WTC11 (cell line): ENCODE data around the gene PDK2. TPM values are rescaled to one million over a fixed set of nuclear protein-coding genes. Genes with fewer than 3 reads are reported as not detected.

ENCODE experiments used
- ATAC-seq: fragments of 200-7000 bp; cut with Tn5 transposase; 2 replicates; pipeline ENCODE4 v1.10.0; 2021; ENCODE audit warnings: mild to moderate bottlenecking, moderate library complexity
- CTCF ChIA-PET: fragments of 300-600 bp; sonication (Branson Sonifier 250); formaldehyde crosslinking; loops from one replicate; lab custom pipeline; 2021; ENCODE audit warnings: antibody characterized with exemption; lab: Charles Lee
- POLR2A ChIA-PET: fragments of 350-600 bp; sonication (Branson Sonifier 250); formaldehyde crosslinking; loops from one replicate; lab custom pipeline; 2021; ENCODE audit warnings: antibody characterized with exemption; lab: Charles Lee
- DNase-seq: peaks from one replicate; pipeline ENCODE4 v3.0.0; 2021; ENCODE audit warnings: low spot score
- H3K27ac Mint-ChIP-seq: 2 replicates; pipeline ENCODE4 v1.8.0; 2021; ENCODE audit warnings: mixed read lengths
- H3K27me3 Mint-ChIP-seq: 2 replicates; pipeline ENCODE4 v1.8.0; 2021; ENCODE audit warnings: low read depth, mild to moderate bottlenecking, moderate library complexity, mixed read lengths
- H3K36me3 Mint-ChIP-seq: 2 replicates; pipeline ENCODE4 v1.8.0; 2021; ENCODE audit warnings: mixed read lengths
- H3K4me1 Mint-ChIP-seq: 2 replicates; pipeline ENCODE4 v1.8.0; 2022; ENCODE audit warnings: mixed read lengths
- H3K4me3 Mint-ChIP-seq: 2 replicates; pipeline ENCODE4 v1.8.0; 2021; ENCODE audit warnings: mild to moderate bottlenecking, moderate library complexity, mixed read lengths
- H3K9me3 Mint-ChIP-seq: 2 replicates; pipeline ENCODE4 v1.8.0; 2021; ENCODE audit warnings: mixed read lengths
- ATF1 ChIP-seq: sonication (generic); formaldehyde crosslinking; IDR thresholded peaks from 2 replicates; pipeline ENCODE4 v1.8.1; 2023; ENCODE audit warnings: mild to moderate bottlenecking, moderate library complexity, missing genetic modification reagents
- ATF6 ChIP-seq: sonication (generic); formaldehyde crosslinking; IDR thresholded peaks from 2 replicates; pipeline ENCODE4 v1.8.1; 2023; ENCODE audit warnings: mild to moderate bottlenecking, missing genetic modification reagents
- CBFB ChIP-seq: sonication (generic); formaldehyde crosslinking; IDR thresholded peaks from 2 replicates; pipeline ENCODE4 v1.8.1; 2022; ENCODE audit warnings: mild to moderate bottlenecking, low read depth, missing genetic modification reagents
- CREB1 ChIP-seq: sonication (generic); formaldehyde crosslinking; IDR thresholded peaks from 2 replicates; pipeline ENCODE4 v1.8.0; 2023; ENCODE audit warnings: mild to moderate bottlenecking, missing genetic modification reagents
- CREM ChIP-seq: sonication (generic); formaldehyde crosslinking; IDR thresholded peaks from 2 replicates; pipeline ENCODE4 v1.8.1; 2022; ENCODE audit warnings: mild to moderate bottlenecking, missing genetic modification reagents, moderate library complexity
- ERG ChIP-seq: fragments of 250-450 bp; sonication (Bioruptor Pico); IDR thresholded peaks from 2 replicates; pipeline ENCODE4 v1.8.0; 2021; ENCODE audit warnings: mild to moderate bottlenecking
- ESRRA ChIP-seq: sonication (generic); formaldehyde crosslinking; IDR thresholded peaks from 2 replicates; pipeline ENCODE4 v1.8.1; 2022; ENCODE audit warnings: mild to moderate bottlenecking, missing genetic modification reagents, borderline replicate concordance
- IRF2 ChIP-seq: sonication (generic); formaldehyde crosslinking; IDR thresholded peaks from 2 replicates; pipeline ENCODE4 v1.8.0; 2022; ENCODE audit warnings: low read depth, missing genetic modification reagents, borderline replicate concordance
- MAX ChIP-seq: sonication (generic); formaldehyde crosslinking; IDR thresholded peaks from 2 replicates; pipeline ENCODE4 v1.8.0; 2022; ENCODE audit warnings: mild to moderate bottlenecking, missing genetic modification reagents
- NFYB ChIP-seq: sonication (generic); formaldehyde crosslinking; conservative IDR thresholded peaks from 2 replicates; pipeline ENCODE4 v1.8.0; 2022; ENCODE audit warnings: low read depth, missing genetic modification reagents
- NR1H2 ChIP-seq: sonication (generic); formaldehyde crosslinking; IDR thresholded peaks from 2 replicates; pipeline ENCODE4 v1.9.0; 2021; ENCODE audit warnings: mild to moderate bottlenecking, moderate library complexity, missing genetic modification reagents
- PRDM15 ChIP-seq: sonication (generic); formaldehyde crosslinking; IDR thresholded peaks from 2 replicates; pipeline ENCODE4 v1.8.0; 2022; ENCODE audit warnings: missing genetic modification reagents
- PRRX2 ChIP-seq: fragments of 250-450 bp; sonication (Bioruptor Pico); IDR thresholded peaks from 2 replicates; pipeline ENCODE4 v1.8.0; 2021; ENCODE audit warnings: mild to moderate bottlenecking
- TEAD1 ChIP-seq: sonication (generic); formaldehyde crosslinking; IDR thresholded peaks from 2 replicates; pipeline ENCODE4 v1.8.0; 2022; ENCODE audit warnings: mild to moderate bottlenecking, missing genetic modification reagents
- USF2 ChIP-seq: sonication (generic); formaldehyde crosslinking; IDR thresholded peaks from 2 replicates; pipeline ENCODE4 v1.8.1; 2023; ENCODE audit warnings: mild to moderate bottlenecking, missing genetic modification reagents, moderate library complexity
- ZMAT4 ChIP-seq: fragments of 250-450 bp; sonication (Bioruptor Pico); IDR thresholded peaks from 2 replicates; pipeline ENCODE4 v1.9.0; 2021; ENCODE audit warnings: mild to moderate bottlenecking
- ZNF232 ChIP-seq: sonication (generic); formaldehyde crosslinking; IDR thresholded peaks from 2 replicates; pipeline ENCODE4 v1.8.0; 2022; ENCODE audit warnings: mild to moderate bottlenecking, missing genetic modification reagents
- ZNF512 ChIP-seq: sonication (generic); formaldehyde crosslinking; IDR thresholded peaks from 2 replicates; pipeline ENCODE4 v1.8.1; 2022; ENCODE audit warnings: missing genetic modification reagents, borderline replicate concordance
- total RNA-seq: library from RNA; stranded (reverse); gene quantifications from 3 replicates; pipeline ENCODE4 v1.2.3, GENCODE V29; 2021

Gene PDK2
- total RNA-seq, 1 experiment from 2014 or later: 16.6 TPM

- H3K36me3 Mint-ChIP-seq: peaks cover 36% of the 10 kb centered on the region
Observed at GRCh38 chr17:50137042-50137441, 41.9 kb downstream of the PDK2 start.

More at GRCh38 chr17:50137042-50137441, 41.9 kb downstream of the PDK2 start:
- no peak for TF ChIP-seq ZNF512 (CRISPR knock-in tag)
- TF ChIP-seq MAX (CRISPR knock-in tag): no peak
- no peak for TF ChIP-seq ESRRA (CRISPR knock-in tag)
- no peak for TF ChIP-seq NR1H2
- TF ChIP-seq PRDM15 (CRISPR knock-in tag): no peak
- no peak for TF ChIP-seq USF2 (CRISPR knock-in tag)
- TF ChIP-seq PRRX2: no peak
- no peak for TF ChIP-seq ATF6
- TF ChIP-seq IRF2 (CRISPR knock-in tag): no peak
- TF ChIP-seq NFYB (CRISPR knock-in tag): no peak
- TF ChIP-seq ERG (CRISPR knock-in tag): no peak
- no peak for TF ChIP-seq ZMAT4 (CRISPR knock-in tag)
- TF ChIP-seq ZNF232 (CRISPR knock-in tag): no peak
- TF ChIP-seq CREB1 (CRISPR knock-in tag): no peak
- TF ChIP-seq CBFB (CRISPR knock-in tag): no peak
- TF ChIP-seq CREM: no peak
- TF ChIP-seq ATF1 (CRISPR knock-in tag): no peak
- no peak for TF ChIP-seq TEAD1 (CRISPR knock-in tag)
- DNase-seq: no peak
- no peak for ATAC-seq
- no peaks in the 10 kb centered on the region for H3K9me3 Mint-ChIP-seq
- ChIA-PET CTCF (interaction anchor here (0.8 to 1.9 kb wide), 7 partner anchors 9 to 260 kb away, joined by 3 to 10 read pairs (median 4); partner anchors contain the start of gene LRRC59), POLR2A (no interaction called here)
- no peak overlapping the region; the same call in 1 of the 2 replicates for H3K27ac Mint-ChIP-seq
- no peak overlapping the region for H3K4me3 Mint-ChIP-seq
- H3K27me3 Mint-ChIP-seq: peaks cover 5% of the 10 kb centered on the region; the same call in 1 of the 2 replicates
- peaks cover 27% of the 10 kb centered on the region for H3K4me1 Mint-ChIP-seq
